T follicular helper cell (primary cell): ENCODE results near the gene IFI16.

ENCODE experiments used
- DNase-seq: peaks from one replicate; pipeline ENCODE4 v3.0.0-alpha.2; 2020; ENCODE audit warnings: low read depth

IFI16 gene

DNA sequence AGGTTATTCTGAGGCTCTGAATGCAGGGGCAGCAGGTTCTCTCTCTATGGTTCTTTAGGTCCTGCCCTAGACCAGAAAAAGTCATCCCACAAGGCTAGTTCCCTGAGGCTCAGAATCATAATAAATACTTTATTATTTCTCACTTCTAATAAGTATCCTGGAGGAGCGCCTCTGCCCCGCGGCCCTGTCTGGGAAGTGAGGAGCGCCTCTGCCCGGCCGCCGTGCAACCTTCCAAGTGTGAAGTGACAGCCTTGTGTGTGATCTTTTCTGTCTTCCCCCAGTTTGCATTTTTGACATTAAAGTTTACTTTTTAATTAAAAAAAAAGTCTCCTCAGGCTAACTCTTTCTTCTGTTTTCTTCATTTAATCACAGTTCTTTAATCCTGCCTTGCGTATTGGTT, 55.4 kb downstream of the IFI16 start:
- no peak for DNase-seq

DNA sequence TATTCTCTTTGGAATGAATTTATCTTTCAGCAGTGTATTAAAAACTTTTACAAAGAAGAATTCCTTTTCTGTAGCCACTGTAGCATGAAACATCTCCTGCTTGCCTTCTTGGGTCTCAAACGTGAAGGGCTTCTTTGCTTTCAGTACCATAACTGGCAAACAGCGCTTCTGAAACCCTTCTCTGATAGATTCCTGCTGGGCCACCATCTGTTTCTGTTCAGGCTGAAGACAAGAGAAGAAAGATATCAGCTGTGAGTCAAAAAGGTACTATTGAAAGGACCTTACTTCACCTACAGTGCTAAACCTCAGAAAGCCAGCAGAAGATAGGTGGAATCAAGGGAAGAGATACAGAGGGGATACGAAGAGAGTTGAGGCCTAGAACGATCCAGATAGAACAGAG, 56.4 kb downstream of the IFI16 start:
- DNase-seq: no peak

DNA sequence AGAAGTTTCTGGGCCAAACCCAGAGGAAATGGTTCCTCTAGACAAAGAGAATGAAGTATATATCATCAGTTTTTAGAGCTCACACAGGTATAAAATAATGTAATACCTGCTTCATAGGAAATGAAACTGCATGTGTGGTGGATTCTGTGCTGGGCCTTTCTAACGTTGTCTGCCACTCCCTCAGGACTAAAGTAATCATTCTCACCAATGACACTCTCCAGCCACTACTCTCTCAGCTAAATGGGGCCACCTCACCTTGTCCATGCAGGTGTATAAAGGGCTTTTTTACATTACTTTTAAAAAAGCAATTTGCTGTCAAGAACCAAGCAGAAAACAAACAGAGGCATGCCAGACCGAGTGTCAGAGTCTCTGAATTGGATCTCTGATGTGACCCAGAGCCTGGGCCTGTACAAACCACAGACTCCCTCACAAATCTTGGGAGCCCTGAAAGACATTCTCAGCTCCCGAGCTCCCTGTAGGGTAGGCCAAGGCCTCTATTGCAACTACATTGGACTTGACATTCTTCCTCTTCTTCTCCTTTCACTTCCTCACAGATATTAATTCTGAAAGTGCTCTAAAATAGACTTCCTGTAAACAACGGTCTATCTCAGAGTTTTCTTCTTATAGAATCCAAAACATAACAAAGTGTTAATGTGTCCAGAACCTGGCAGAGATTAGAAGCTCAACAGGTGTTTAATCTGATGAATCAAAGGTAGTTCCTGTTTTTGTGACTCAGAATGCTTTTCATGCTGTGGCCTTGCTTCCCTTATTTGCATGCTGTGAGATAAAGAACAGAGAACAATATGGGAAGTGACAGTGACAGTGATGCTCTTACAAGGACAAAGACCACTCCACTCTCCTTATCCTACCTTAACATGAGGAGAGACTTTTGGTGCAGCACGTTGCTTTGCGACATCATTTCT, 58.3 kb downstream of the IFI16 start:
- DNase-seq: no peak

DNA sequence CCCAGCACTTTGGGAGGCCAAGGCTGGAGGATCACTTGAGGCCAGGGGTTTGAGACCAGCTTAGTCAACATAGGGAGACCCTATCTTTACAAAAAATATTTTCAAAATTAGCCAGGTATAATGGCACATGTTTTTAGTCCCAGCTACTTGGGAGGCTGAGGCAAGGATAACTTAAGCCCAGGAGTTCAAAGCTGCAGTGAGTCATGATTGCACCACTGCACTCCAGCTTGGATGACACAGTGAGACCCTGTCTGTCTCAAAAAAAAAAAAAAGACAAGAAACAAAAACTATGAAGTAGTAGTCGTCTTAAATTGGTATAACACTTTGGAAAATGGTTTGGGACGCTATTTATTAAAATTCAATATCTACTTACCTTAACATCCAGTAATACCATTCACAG, 59.2 kb downstream of the IFI16 start:
- no peak for DNase-seq

DNA sequence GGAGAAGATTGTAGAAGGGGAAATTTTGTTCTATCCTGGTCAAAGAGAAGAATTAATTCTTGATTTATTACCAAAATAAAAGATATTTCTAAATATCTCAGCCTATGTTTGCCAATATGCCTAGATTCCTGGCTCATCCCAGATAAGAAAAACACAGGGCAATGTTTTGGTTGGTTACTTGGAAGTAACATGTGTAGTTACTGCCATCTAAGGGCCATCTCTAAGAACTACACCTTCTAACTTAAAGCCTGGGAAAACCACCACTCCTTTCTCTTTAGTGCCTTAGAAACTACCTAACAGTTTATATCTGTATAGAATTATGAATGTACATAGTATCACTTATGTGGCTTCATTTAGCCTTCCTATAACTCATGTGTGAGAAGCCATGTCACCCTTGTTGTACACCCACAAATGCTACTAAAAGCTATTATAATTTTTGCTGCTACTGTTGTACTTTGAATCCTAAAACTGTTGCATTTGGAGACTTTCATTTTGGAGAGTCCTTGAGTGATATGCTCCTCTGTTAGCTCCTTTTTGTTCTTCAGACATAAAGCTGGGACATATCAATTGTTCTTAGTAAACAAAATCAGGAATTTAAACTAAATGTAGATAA, 62.4 kb downstream of the IFI16 start:
- DNase-seq: no peak

DNA sequence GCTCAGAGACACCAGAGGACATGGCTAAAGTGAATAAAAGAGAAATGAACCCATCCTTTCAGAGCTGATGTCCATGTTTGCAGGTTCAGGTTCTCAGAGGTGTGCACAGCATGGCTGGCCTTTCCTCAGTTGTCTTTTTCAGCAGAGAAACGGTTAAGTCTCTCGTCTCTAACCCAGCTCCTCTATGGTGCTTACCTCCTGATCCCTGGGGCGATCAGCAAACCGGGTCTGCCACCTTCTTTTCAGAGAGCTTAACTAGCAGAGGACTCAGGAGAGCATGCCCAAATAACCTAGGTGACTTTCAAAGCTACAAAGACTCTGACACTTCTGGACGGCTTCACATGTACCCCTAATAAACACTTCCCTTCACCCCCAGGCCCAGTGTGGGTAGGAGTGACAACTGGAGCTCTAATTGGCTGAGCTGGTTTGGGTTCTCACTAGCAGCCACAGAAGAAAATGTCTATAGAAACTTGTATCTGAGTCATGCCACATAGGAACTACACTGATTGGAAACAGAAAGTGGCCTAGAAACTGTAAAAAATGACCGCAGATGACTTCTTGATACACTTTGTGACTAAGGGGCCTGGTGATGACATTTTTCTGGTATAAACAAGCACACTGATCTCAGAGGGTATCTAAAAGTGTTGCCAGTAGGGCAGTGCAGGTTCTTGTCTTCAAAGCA, 66.9 kb downstream of the IFI16 start, which contains the start of gene AIM2:
Gene AIM2 (minus strand): TSS at position 329 of the 682 bp plus-strand sequence. CDS start 3,267 bp downstream, outside the sequence.
- DNase-seq: peak; percentile 30

DNA sequence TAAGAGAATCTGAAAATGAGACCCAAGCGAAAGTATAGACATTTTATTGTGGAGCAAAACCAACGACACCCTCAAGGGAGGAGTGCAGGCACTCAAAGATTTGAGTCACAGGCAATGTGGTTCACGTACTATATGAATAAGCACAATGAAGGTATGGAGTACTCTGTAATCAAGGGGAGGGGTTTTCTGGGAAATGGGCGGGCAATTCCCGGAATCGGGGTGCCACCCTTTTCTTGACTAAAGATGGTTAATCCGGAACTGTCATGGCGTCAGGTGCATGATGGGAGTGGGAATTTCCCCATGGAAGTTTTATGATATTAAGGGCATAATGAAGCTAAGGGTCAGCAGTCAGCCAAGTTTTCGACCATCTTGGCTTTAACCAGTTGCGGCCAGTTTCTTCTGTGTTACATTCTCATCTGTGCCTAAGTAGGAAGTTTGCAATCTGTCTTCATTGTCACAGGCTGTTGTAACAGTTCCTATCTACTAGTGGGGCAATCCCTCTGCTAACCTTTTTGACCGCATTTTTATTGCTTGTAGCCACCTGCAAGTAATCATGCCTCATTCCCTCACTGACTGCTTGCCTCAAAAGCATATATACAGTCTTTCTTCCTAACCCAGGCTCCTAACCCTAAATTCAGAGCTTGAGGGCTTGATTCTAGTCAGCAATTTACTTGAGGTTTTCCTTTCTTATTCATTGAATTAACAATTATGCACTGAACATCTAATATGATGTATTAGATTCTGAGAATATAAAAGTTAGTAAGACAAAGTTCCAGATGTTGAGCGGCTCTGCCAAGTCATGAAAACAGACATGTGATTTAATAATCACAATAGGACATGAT, 67.6 kb downstream of the IFI16 start:
- peak; percentile 74 for DNase-seq

DNA sequence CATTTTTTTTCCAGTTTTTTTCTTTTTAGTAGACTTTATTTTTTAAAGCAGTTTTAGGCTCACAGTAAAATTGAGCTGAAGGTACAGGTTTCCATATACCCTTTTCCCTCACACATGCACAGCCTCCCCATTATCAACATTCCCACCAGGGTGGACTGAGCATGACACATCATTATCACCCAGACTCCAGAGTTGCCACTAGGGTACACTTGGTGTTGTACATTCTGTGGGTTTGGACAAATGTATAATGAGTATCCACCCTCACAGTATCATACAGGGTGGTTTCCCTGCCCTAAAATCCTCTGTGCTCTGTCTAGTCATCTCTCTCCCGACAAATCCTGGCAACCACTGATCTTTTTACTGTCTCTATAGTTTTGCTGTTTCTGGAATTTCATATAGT, 69.8 kb downstream of the IFI16 start:
- DNase-seq: no peak

DNA sequence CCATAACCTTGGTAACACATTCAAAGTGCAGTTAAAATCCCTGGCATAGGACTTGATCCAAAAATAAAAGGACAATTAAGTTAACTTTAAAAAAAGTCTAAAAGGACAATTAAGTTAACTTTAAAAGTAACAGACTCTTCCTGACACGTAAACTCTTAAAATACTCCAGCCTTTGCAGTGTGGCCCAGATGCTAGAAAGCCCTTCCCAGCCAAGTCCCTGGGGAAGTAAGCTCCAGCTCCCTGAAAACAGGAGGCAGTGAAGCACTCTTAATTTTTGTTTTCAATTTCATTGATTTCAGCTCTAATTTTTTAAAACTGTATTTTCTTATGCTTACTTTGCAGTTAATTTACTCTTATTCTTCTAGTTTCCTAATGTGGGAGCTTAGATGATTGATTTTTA, 71.9 kb downstream of the IFI16 start:
- DNase-seq: no peak

DNA sequence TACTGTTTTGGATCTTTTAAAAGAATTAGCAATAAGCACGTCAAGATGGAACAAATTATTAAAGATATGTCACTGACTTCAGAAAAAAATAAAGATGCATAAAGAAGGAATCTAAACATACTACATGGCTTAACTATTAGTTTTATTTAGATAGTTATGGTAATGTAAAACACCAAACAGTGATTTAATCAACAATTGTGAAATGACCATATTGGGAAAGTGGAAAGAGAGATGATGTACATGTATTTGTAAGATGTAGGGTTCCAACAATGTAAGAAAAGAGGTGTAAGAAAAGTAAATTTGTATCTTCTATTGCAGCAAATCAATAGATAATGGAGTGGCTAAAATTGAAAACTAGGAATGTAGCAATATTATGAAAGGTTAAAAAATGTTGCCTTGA, 73.3 kb downstream of the IFI16 start:
- DNase-seq: no peak

DNA sequence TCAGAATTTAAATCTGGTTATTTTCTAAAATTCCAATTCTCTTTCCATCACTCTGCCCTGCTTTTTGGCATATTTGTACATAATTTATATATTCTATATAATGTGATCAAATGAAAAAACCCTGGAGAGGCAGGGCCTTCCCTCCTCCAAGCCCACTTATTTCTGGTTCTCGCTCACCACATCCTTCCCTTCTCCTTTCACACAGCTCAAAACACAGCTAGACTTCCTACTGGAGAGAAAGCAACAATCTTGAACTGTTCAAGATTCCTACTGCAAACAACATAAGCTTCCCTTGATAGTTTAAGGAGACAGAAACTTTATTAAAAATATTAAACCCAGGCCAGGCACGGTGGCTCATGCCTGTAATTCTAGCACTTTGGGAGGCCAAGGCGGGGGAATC, 74.4 kb downstream of the IFI16 start:
- DNase-seq: no peak

DNA sequence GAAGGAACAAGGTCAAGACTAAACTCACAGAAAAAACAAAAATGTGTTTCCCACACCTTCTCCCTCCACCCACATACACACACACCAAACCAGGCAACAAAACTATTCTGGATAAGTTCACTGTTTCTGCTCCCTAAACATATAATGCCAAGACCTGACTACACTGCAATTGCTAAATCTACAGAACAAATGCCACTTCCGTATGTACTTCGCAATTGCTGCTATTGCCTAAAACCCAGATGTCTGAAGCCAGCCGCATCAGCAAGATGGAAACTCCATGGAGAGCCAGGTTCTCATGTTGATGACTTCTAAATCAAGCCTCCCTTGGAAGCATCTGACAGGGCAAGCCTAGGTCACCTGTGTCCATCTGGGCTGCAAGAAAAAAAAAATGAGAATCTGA, 75.2 kb downstream of the IFI16 start:
- no peak for DNase-seq

DNA sequence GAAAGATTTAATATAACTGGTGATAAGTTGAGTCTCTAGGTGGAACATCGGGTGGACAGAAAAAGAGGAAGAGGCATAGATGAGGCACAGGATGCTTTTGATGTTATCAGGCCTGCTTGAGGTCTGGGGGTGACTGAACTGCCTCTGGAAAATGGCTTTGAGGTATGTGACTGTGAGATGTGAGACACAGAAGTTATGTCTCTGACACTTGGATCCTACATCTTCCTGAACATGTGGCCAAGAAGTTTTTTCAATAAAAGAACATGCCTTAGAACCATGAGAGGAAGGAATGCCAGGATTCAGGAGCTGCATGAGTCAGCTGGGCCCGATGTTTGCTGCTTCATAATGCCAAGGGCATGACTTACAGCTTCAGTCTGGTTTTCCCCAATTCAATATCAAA, 78.3 kb downstream of the IFI16 start:
- DNase-seq: no peak

DNA sequence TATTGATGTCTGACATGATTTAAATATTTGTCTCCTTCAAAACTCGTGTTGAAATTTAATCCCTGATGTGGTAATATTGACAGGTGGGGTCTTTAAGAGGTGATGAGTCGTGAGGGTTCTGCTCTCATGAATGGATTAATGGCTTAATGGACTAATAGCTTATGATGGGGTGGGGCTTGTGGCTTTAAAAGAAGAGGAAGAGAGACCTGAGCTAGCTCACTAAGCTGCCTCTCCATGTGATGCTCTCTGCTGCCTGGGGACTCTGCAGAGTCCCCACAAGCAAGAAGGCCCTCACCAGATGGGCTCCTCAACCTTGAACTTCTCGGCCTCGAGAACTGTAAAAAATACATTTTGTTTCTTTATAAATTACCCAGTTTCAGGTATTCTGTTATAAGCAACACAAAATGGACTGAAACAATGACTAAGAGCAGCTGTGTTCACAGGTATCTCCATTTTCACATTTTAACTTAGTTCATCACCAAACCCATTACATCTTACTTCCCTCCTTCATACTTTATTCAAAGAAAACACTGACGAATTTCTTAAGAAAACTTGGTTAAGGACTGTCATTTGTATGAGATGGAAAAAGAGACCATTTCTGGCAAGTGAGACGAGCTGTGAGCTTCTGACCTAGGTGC, 79.0 kb downstream of the IFI16 start:
- no peak for DNase-seq

DNA sequence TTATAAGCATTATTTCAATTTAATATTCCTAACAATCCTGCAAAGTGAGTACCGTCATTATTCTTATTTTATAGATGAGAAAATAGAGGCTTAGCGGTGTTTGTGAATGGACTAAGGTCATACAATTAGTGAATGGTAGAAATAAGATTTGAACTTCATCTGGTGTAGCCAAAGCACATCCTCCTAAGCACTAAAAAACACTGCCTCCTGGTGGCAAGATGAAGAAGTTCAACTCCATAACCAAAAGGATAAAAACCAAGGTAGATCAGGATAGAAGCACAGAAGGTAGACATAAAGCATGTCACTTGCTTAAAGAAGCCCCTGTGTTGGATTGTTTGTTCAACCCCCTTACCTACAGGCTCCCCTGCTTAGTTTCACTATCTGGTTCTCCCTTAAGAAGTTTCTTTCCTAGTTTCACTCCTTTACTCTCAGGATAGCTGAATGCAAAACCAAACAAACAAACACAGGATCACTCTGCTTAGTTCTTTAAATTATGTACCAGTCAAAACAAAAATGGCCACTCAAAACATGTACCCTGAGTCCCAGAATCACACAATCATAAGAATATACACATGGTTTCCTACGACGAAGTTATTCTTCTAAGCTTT, 79.6 kb downstream of the IFI16 start:
- no peak for DNase-seq

DNA sequence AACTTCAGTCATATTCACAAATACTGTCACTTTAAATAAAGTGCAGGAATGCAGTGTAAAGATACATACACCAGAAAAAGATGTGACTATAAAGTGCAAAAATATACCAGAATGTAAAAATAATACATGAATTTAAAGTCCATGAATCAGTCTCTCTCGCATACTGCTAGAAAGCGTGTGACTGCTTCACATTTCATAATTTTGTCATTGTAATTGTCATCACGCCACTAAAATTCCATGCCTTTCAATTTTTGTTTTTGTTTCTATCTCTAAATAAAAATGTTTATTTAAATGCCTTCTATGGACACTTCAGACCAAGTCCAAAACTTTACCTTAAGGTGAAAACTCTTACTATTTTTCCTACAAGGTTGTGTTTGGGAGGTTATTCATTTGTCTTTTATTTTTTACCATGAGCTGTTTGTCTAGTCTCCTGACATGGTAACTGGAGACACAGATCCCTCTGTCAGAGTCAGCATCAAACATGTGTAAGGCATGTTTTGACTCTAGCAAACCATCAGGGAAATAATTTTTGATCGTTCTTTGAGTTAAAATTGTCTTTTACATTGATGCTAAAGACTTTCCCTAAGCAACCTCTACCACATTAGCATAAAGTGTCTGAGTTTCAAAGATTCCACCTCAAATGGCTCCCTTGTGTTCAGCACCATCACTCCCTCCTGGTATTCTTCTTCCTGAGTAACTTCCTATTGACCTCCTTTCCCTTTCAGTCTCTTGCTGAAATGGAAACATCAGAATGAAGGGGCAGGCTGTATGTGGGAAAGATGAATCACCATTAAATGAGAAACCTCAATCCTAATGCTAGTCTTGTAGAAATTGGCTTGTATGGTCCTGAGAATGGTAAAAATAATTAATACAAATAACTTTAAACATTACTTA, 80.8 kb downstream of the IFI16 start:
- no peak for DNase-seq

DNA sequence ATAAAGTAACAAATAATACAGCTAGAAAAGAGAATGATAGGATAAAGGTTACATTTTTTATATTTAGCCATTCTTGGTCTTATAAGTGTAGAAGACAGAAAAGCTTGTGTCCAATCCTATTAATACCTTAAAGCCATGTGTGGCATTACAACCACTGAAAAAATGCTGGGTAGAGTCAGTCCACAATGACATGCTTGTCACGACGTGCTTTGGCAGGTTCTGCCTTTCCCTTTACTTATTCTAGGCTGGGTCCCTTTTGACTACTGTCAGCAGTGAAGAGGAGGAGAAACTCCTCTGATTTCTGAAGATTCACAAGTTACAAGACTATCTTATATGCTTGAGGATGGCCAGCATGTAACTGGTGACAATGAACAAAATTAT, 81.5 kb downstream of the IFI16 start:
- no peak for DNase-seq

DNA sequence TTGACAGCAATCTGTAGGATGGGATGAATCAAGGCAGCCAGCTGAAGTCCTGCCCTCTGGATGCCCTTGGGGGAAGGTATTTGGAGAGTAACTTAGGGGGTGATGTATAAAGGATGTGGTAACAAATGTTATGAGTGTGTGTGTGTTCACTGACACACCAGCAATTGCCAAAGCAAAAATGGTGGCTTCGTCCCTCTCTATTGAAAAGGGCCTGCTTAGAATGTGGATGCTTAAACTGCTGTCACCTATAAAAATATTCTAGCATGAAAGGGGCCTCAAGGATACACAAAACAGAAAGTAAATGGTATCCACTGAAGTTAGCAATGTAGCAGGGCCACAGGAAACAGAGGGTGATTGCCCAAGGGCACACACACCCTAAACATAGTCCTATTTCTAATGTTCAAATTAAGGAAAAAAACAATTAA, 81.9 kb downstream of the IFI16 start:
- DNase-seq: no peak

DNA sequence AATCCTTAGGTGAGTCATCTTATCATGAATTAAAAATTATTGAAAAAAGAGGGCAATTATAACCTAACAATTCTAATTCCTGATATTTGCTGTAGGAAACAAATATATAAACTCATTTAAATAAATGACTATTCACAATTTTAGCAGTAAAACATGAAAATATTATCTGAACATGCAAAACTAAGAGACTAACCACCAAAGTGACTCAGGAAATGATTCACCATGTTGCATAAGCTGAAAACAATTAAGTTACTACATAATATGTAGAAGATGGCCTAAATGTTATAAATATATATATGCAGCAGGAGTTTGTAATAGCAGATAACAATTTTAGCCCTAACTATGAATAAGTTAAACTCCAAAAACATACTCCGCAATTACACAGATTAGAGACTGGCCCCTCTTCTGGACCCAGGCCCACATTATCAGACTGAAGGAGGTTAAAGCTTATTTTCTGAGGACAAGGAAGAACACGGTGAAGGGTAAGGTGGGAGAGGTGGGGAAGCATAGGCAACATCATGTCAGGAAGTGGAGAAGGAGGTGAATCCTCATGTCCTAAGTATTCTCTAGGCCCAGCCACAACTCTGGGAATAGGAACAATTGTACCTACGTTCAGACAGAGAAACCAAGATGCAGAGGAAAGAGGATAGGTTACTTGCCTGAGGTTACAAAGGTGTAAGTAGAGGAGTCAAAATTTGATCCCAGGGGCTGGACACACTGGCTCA, 82.5 kb downstream of the IFI16 start:
- no peak for DNase-seq
